Peyer's patch (tissue), 4 donors: ENCODE results near the gene KIAA1671.
A peak's percentile ranks its signal among the peaks of the same experiment; 100 is the strongest.

Experiments used
- CTCF ChIP-seq, 6 experiments: fragments of 450-650 bp in 4 of 6; fragments of 200-600 bp in 2 of 6; sonication (generic) in 1 of 6; IDR thresholded peaks; one replicate each; pipeline ENCODE4 v1.5.1; 2017 to 2019; ENCODE audit warnings: antibody characterized with exemption in 6 of 6, mild to moderate bottlenecking in 3 of 6, moderate library complexity in 1 of 6
- POLR2A ChIP-seq, 2 donors: fragments of 450-650 bp; IDR thresholded peaks; one replicate each; pipeline ENCODE4 v1.5.1; 2017; ENCODE audit warnings: antibody characterized with exemption in 2 of 2, mild to moderate bottlenecking in 2 of 2, moderate library complexity in 2 of 2

- TF ChIP-seq CTCF (IDR thresholded peaks at IDR 0.05) (peak in 3 of 6 experiments; percentile 33 to 42 (median 39)), POLR2A (IDR thresholded peaks at IDR 0.05) (no peak)
These were observed 15.4 kb upstream of the KIAA1671 start for GRCh38 chr22:24937114-24937513.
